Mucosa of descending colon (tissue), 3 donors: ENCODE data around the gene SCD5. TPM values are rescaled to one million over a fixed set of nuclear protein-coding genes. Genes with fewer than 3 reads are reported as not detected.

ENCODE experiments used
- ATAC-seq: fragments of 200-7000 bp; cut with Tn5 transposase; one replicate; pipeline ENCODE4 v1.9.1; 2020; ENCODE audit warnings: mild to moderate bottlenecking, moderate library complexity
- DNase-seq, 3 donors: peaks; one replicate each; pipeline ENCODE4 v3.0.0-alpha.2; 2020
- H3K36me3 ChIP-seq: fragments of 200-600 bp; one replicate; pipeline ENCODE4 v1.8.0; 2021; ENCODE audit warnings: low read depth, mild to moderate bottlenecking
- H3K4me1 ChIP-seq: fragments of 200-600 bp; one replicate; pipeline ENCODE4 v1.8.0; 2021; ENCODE audit warnings: low read depth, mild to moderate bottlenecking
- H3K4me3 ChIP-seq: fragments of 200-600 bp; one replicate; pipeline ENCODE4 v1.8.0; 2021; ENCODE audit warnings: mild to moderate bottlenecking
- H3K9me3 ChIP-seq: fragments of 200-600 bp; one replicate; pipeline ENCODE4 v1.8.0; 2021; ENCODE audit warnings: mild to moderate bottlenecking
- CTCF ChIP-seq: fragments of 200-600 bp; IDR thresholded peaks from one replicate; pipeline ENCODE4 v1.8.0; 2022; ENCODE audit warnings: antibody characterized with exemption, mild to moderate bottlenecking
- intact Hi-C, 2 donors: fragments of 100-400 bp; cut with DNase I in 1 of 2; cut with micrococcal nuclease in 1 of 2; formaldehyde crosslinking; loops; one replicate each; pipeline versions ENCODE4 v1.11.0 to v1.11.1; 2022; cut with DNase I, micrococcal nuclease
- total RNA-seq, 3 donors: library from RNA; stranded (reverse); fragmentation: NEBNext Ultra II Directional in 2 of 3; extraction: Animal tissue kit (Norgen Biotek cat#: 25700) in 2 of 3; gene quantifications; one replicate each; pipeline versions ENCODE4 v1.2.1 to v1.2.4, GENCODE V29; 2021 to 2023
- donor health status: DM: no; HTN: no; CAD: no; lungs with moderate emphysema.
- donor health status: DM: no; HTN: no; CAD: no.
- donor health status: DM: no; HTN: yes; CAD: no.

SCD5 gene
- total RNA-seq, 3 donors from 2014 or later = 1.5 to 19.9 (median 2.8) TPM

GRCh38 chr4:82755650-82756049 is 42.9 kb downstream of the SCD5 start:
- ATAC-seq = no peak
- no peaks in the 10 kb centered on the region for H3K36me3 ChIP-seq
- no peaks in the 10 kb centered on the region for H3K4me1 ChIP-seq
- intact Hi-C loops = no loop called here
- no peak overlapping the region for H3K4me3 ChIP-seq
- no peak for TF ChIP-seq CTCF
- DNase-seq = no peak
- H3K9me3 ChIP-seq = no peaks in the 10 kb centered on the region

GRCh38 chr4:82754513-82755165 is 44.0 kb downstream of the SCD5 start:
- Histone ChIP-seq H3K4me1 (no peaks in the 10 kb centered on the region), H3K36me3 (no peaks in the 10 kb centered on the region), H3K4me3 (no peak overlapping the region), H3K9me3 (no peaks in the 10 kb centered on the region)
- intact Hi-C loops = no loop called here
- ATAC-seq (no peak), DNase-seq (no peak)
- TF ChIP-seq CTCF = no peak

- H3K4me3 ChIP-seq = no peak overlapping the region
- H3K36me3 ChIP-seq = no peaks in the 10 kb centered on the region
- no peaks in the 10 kb centered on the region for H3K9me3 ChIP-seq
- H3K4me1 ChIP-seq = no peaks in the 10 kb centered on the region
- DNase-seq (no peak), ATAC-seq (no peak)
- TF ChIP-seq CTCF = no peak
- intact Hi-C loops = no loop called here
These were observed 44.7 kb downstream of the SCD5 start for GRCh38 chr4:82753725-82754410.

- intact Hi-C loops = no loop called here
- no peaks in the 10 kb centered on the region for H3K9me3 ChIP-seq
These were observed 45.4 kb downstream of the SCD5 start for GRCh38 chr4:82753238-82753637.

GRCh38 chr4:82748810-82749470 is 49.7 kb downstream of the SCD5 start:
- Histone ChIP-seq H3K4me1 (no peaks in the 10 kb centered on the region), H3K36me3 (no peaks in the 10 kb centered on the region), H3K9me3 (no peaks in the 10 kb centered on the region), H3K4me3 (no peak overlapping the region)
- no peak for TF ChIP-seq CTCF
- no peak for ATAC-seq
- DNase-seq = no peak
- intact Hi-C loops = no loop called here

More at GRCh38 chr4:82753238-82753637, 45.4 kb downstream of the SCD5 start:
- Histone ChIP-seq H3K4me3 (no peak overlapping the region), H3K36me3 (no peaks in the 10 kb centered on the region), H3K4me1 (no peaks in the 10 kb centered on the region)
- DNase-seq (no peak), ATAC-seq (no peak)
- TF ChIP-seq CTCF = no peak
